Measurements from ENCODE around the gene ATP6V0A4.

DNA sequence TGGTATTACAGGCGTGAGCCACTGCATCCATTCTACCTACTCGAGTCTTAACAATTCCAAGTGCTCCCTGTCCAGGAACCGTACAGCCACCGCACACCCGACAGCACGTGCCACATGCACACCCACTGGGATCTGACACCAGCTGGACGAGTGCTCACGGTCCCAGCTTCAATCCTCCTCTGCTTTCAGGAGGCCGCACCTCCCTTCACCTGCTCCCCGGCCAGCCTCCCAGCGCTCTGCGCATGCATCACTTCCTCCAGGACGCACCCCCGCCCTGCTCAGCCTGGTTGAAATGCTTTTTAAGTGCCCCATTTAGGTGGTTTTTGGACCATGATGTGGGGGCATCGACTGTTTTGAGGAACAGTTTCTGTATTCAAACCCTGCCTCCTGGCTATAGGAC, 47.5 kb downstream of the ATP6V0A4 start:
- TF ChIP-seq, protein P1, sequence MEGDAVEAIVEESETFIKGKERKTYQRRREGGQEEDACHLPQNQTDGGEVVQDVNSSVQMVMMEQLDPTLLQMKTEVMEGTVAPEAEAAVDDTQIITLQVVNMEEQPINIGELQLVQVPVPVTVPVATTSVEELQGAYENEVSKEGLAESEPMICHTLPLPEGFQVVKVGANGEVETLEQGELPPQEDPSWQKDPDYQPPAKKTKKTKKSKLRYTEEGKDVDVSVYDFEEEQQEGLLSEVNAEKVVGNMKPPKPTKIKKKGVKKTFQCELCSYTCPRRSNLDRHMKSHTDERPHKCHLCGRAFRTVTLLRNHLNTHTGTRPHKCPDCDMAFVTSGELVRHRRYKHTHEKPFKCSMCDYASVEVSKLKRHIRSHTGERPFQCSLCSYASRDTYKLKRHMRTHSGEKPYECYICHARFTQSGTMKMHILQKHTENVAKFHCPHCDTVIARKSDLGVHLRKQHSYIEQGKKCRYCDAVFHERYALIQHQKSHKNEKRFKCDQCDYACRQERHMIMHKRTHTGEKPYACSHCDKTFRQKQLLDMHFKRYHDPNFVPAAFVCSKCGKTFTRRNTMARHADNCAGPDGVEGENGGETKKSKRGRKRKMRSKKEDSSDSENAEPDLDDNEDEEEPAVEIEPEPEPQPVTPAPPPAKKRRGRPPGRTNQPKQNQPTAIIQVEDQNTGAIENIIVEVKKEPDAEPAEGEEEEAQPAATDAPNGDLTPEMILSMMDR (IDR thresholded peaks at IDR 0.05; ENCODE audit: borderline replicate concordance, extremely low read depth, low read length, poor library complexity, severe bottlenecking) = no peak
- no peak for TF ChIP-seq EZH2 (IDR thresholded peaks at IDR 0.05; ENCODE audit: borderline replicate concordance, low read depth, low read length, severe bottlenecking)
